Upper lobe of left lung (tissue), 6 donors: ENCODE data around the gene KIF22. TPM values are rescaled to one million over a fixed set of nuclear protein-coding genes. Genes with fewer than 3 reads are reported as not detected.

ENCODE experiments used
- ATAC-seq, 2 donors: fragments of 200-7000 bp; cut with Tn5 transposase; one replicate each; pipeline ENCODE4 v1.9.1; 2022; ENCODE audit warnings: mild to moderate bottlenecking in 2 of 2, moderate library complexity in 2 of 2; ENCODE audit not compliant: low FRiP score in 2 of 2
- DNase-seq, 2 donors: peaks; one replicate each; pipeline ENCODE4 v3.0.0-alpha.2; 2019 to 2020
- H3K27ac ChIP-seq, 4 donors: fragments of 200-600 bp; sonication (generic); one replicate each; pipeline ENCODE4 v1.5.1; 2016 to 2019
- H3K27me3 ChIP-seq, 4 donors: fragments of 200-600 bp; sonication (generic); one replicate each; pipeline ENCODE4 v1.5.1; 2017 to 2019
- H3K36me3 ChIP-seq, 4 donors: fragments of 200-600 bp; sonication (generic); one replicate each; pipeline ENCODE4 v1.5.1; 2016 to 2019
- H3K4me1 ChIP-seq, 4 donors: fragments of 200-600 bp; sonication (generic); one replicate each; pipeline ENCODE4 v1.5.1; 2018 to 2019
- H3K4me3 ChIP-seq, 4 donors: fragments of 200-600 bp; sonication (generic); one replicate each; pipeline ENCODE4 v1.5.1; 2017 to 2019; ENCODE audit warnings: mild to moderate bottlenecking in 2 of 4, moderate library complexity in 1 of 4
- H3K9me3 ChIP-seq, 4 donors: fragments of 200-600 bp; sonication (generic); one replicate each; pipeline ENCODE4 v1.5.1; 2018 to 2019
- EP300 ChIP-seq, 4 donors: sonication (generic); formaldehyde crosslinking; IDR thresholded peaks; one replicate each; pipeline ENCODE4 v1.5.1; 2017; ENCODE audit warnings: antibody characterized with exemption in 4 of 4, control low read depth in 2 of 4
- POLR2A ChIP-seq, 4 donors: fragments of 450-650 bp; IDR thresholded peaks; one replicate each; pipeline ENCODE4 v1.5.1; 2016 to 2017; ENCODE audit warnings: antibody characterized with exemption in 4 of 4, mild to moderate bottlenecking in 2 of 4
- POLR2AphosphoS5 ChIP-seq, 2 donors: sonication (generic); formaldehyde crosslinking; IDR thresholded peaks; one replicate each; pipeline ENCODE4 v1.5.1; 2017; ENCODE audit warnings: antibody characterized with exemption in 2 of 2
- WGBS, 2 donors: methylation state at CpG; one replicate each; pipeline ENCODE4 v1.1.5; 2017 to 2018; 5-methylcytosine and 5-hydroxymethylcytosine counted together
- total RNA-seq, 6 donors: library from RNA; depleted of rRNA in 4 of 6; stranded (reverse); fragments of >200 nt in 4 of 6; gene quantifications; one replicate each; pipeline versions ENCODE4 v1.1.0 to v1.2.1, GENCODE V29; 2016 to 2021
- TF ChIP-seq, protein P1 (sequence below), 6 experiments: fragments of 450-650 bp in 4 of 6; fragments of 200-600 bp in 2 of 6; sonication (generic) in 2 of 6; IDR thresholded peaks; one replicate each; pipeline ENCODE4 v1.5.1; 2016 to 2019; ENCODE audit warnings: antibody characterized with exemption in 6 of 6
- donor health status: DM: no; HTN: no; CAD: no; lungs with moderate emphysema.
- donor health status: DM: no; HTN: yes; CAD: no; lungs with severe emphysema.

The KIF22 gene
- total RNA-seq, 6 donors from 2014 or later, result 9.1 to 43.5 (median 26.6) TPM

DNA sequence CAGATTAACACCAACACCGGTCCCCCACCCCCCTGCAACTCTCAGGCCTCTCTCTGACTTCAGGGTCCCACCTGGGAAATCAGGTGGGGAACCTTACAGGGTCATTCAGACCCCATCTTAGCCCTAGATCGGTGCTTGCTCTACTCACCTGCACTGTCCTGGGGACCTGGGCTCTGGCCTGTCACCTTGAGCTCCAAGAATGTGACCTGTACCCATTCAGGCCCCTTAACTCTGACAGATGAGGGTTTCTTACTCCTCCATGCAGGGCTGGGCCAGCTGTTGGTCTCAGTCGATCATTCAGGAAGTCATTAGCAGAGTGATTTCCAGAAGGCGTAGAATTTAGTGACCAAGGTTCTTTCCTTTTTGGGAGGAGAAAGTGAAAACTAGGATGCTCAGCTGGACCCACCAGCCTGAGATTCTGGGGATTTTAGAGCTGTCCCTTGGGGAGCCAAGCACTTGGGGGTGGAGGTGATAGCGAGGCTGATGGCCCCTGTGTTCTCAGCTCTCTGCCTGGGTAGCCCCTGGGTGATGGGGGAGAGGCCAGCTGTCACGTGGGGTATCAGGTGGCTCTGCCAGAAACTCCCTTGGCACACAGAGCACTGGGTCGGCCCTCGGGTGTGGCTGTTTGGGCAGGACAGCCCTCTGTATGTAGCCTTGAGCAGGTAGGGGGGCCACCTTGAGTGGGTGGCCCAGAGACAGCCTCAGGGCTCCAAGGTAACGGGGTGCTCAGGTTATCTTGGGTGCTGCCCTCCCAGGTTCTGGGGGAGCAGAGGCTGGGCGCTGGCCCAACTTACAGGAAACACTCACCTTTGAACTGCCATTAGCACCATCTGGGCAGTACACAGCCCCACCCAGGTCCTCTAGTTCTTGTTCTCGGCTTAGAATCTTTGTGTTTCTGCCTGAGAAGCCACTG lies 30.4 kb downstream of the KIF22 start:
- Histone ChIP-seq H3K36me3 (peaks cover 0 to 19% (median 5%) of the 10 kb centered on the region in 4 donors), H3K9me3 (no peaks in the 10 kb centered on the region), H3K27me3 (no peaks in the 10 kb centered on the region), H3K4me1 (peaks cover 73 to 87% (median 79%) of the 10 kb centered on the region in 4 donors), H3K27ac (peak overlapping the region; percentile 91 to 93 (median 92)), H3K4me3 (peak overlapping the region; percentile 41 to 82 (median 73))
- WGBS, 2 donors, result 18 to 25% methylated on average over 8 to 11 of the region's 11 CpGs
- TF ChIP-seq, protein P1, sequence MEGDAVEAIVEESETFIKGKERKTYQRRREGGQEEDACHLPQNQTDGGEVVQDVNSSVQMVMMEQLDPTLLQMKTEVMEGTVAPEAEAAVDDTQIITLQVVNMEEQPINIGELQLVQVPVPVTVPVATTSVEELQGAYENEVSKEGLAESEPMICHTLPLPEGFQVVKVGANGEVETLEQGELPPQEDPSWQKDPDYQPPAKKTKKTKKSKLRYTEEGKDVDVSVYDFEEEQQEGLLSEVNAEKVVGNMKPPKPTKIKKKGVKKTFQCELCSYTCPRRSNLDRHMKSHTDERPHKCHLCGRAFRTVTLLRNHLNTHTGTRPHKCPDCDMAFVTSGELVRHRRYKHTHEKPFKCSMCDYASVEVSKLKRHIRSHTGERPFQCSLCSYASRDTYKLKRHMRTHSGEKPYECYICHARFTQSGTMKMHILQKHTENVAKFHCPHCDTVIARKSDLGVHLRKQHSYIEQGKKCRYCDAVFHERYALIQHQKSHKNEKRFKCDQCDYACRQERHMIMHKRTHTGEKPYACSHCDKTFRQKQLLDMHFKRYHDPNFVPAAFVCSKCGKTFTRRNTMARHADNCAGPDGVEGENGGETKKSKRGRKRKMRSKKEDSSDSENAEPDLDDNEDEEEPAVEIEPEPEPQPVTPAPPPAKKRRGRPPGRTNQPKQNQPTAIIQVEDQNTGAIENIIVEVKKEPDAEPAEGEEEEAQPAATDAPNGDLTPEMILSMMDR (IDR thresholded peaks at IDR 0.05), result no peak
- peak; percentile 48 to 87 for TF ChIP-seq POLR2AphosphoS5 (IDR thresholded peaks at IDR 0.05)
- TF ChIP-seq POLR2A (IDR thresholded peaks at IDR 0.05), result peak in 3 of 4 donors; percentile 48 to 76 (median 60)
- TF ChIP-seq EP300 (IDR thresholded peaks at IDR 0.05), result no peak
- peak; percentile 37 to 76 for ATAC-seq
- DNase-seq, result peak; percentile 47 to 92

DNA sequence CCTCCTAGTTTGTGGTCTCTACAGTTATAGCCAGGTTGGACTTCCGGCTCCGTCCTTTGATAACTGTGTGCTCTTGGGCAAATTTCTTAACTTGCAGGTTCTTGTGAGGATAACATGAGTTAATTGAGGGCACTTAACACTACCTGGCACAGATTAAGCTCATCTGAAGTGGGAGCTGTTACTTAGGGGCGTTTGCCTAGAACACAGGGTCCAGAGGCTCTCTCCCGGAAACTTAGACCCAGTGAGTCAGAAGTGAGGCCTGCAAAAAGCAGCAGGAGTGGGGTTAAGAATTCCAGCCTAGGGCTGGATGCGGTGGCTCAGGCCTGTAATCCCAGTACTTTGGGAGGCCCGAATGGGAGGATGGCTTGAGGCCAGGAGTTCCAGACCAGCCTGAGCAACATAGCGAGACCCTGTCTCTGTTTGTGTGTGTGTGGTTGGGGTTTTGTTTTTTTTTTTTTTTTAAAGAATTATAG lies 31.1 kb downstream of the KIF22 start:
- DNase-seq, result peak in 1 of 2 donors; percentile 83

DNA sequence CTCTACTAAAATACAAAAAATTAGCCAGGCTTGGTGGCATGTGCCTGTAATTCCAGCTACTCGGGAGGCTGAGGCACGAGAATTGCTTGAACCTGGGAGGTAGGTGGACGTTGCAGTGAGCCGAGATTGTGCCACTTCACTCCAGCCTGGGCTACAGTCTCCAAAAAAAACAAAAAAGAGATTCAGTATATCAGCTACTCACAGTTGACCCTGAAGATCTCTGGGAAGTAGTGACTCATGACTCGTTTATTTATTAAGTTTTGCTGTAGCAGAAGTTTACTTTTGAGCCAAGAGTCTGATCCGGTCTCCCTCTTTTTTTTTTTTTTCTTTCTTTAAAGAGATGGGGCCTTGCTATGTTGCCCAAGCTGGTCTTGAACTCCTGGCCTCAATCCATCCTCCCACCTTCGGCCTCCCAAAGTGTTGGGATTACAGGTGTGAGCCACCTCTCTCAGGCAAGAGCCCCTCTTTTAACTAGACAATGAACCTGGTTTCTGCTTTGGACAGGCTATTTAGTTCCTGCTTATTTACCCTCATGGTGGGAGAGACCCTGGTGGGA lies 34.1 kb downstream of the KIF22 start:
- TF ChIP-seq EP300 (IDR thresholded peaks at IDR 0.05) (peak in 1 of 4 donors; percentile 51), POLR2A (IDR thresholded peaks at IDR 0.05) (no peak), POLR2AphosphoS5 (IDR thresholded peaks at IDR 0.05) (no peak)
- TF ChIP-seq, protein P1 (IDR thresholded peaks at IDR 0.05), result no peak
- Histone ChIP-seq H3K4me1 (peaks cover 60 to 93% (median 82%) of the 10 kb centered on the region in 4 donors), H3K27me3 (no peaks in the 10 kb centered on the region), H3K9me3 (no peaks in the 10 kb centered on the region), H3K4me3 (peak overlapping the region in 1 of 4 donors; percentile 10), H3K36me3 (peaks cover 0 to 6% (median under 1%) of the 10 kb centered on the region in 4 donors), H3K27ac (peak overlapping the region; percentile 60 to 93 (median 88))
- DNase-seq (no peak), ATAC-seq (peak in 1 of 2 donors; percentile 58)
- WGBS, 2 donors, result 29 to 39% methylated on average over 5 to 7 of the region's 7 CpGs

More for the DNA sequence above, 31.1 kb downstream of the KIF22 start:
- TF ChIP-seq, protein P1 (IDR thresholded peaks at IDR 0.05), result no peak
- TF ChIP-seq POLR2A (IDR thresholded peaks at IDR 0.05) (no peak), POLR2AphosphoS5 (IDR thresholded peaks at IDR 0.05) (peak in 1 of 2 donors; percentile 41), EP300 (IDR thresholded peaks at IDR 0.05) (peak in 1 of 4 donors; percentile 55)
- peak overlapping the region; percentile 41 to 82 (median 73) for H3K4me3 ChIP-seq
- 50 to 57% methylated on average over 6 to 7 of the region's 7 CpGs for WGBS, 2 donors
- H3K9me3 ChIP-seq, result no peaks in the 10 kb centered on the region
- peak; percentile 61 to 74 for ATAC-seq
- H3K4me1 ChIP-seq, result peaks cover 77 to 93% (median 84%) of the 10 kb centered on the region in 4 donors
- peak overlapping the region; percentile 91 to 93 (median 92) for H3K27ac ChIP-seq
- H3K27me3 ChIP-seq, result no peaks in the 10 kb centered on the region
- peaks cover 0 to 19% (median 5%) of the 10 kb centered on the region in 4 donors for H3K36me3 ChIP-seq

DNA sequence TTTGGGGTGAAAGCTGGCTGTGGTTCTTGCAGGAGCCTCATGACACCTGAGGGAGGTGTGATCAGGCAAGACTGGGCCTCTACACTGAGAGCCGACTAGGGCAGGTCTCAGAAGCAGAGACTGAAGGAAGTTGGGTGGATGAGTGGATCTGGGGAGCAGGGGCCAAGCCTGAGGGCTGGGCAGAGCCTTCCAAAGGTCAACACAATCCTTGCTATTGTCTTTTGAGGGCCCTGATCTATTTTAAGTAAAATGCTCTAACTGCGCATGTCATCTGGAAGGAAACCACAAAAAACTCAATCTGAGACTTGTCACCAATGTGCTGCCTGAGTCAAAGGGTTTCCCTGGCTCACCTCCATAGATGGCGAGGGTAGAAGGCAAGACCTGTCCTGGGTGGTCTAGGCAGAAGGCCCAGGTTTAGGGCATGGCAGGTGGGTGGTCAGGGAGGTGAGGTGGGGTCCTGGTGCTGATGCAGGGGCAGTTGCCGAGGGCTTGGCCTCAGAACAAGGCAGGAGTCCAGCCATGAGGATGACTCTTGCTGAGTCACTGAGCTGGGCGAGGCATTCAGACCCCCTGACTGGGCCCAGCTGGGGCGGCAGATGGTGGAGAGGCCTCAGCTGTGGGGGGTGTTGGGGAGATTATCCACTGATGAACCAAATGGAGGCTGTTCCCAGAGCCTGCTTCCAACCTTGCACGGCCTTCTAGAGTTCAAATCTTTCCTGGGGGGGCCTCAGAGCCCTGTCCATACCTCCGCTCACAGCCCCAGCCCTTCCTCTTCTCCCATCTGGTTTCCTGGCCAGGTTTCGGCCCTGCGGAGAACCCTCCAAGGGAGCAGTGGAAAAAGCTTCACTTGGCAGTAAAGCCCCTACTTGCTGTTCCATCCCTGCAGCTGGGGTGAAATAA lies 34.8 kb downstream of the KIF22 start:
- H3K27ac ChIP-seq, result peak overlapping the region; percentile 60 to 93 (median 88)
- H3K27me3 ChIP-seq, result no peaks in the 10 kb centered on the region
- H3K9me3 ChIP-seq, result no peaks in the 10 kb centered on the region
- TF ChIP-seq EP300 (IDR thresholded peaks at IDR 0.05) (no peak), POLR2AphosphoS5 (IDR thresholded peaks at IDR 0.05) (peak in 1 of 2 donors; percentile 18)
- TF ChIP-seq, protein P1 (IDR thresholded peaks at IDR 0.05), result no peak
- ATAC-seq (peak in 1 of 2 donors; percentile 83), DNase-seq (no peak)
- 61 to 65% methylated on average over 6 to 10 of the region's 10 CpGs for WGBS, 2 donors
- H3K4me3 ChIP-seq, result peak overlapping the region in 2 of 4 donors; percentile 4 to 10
- peaks cover 54 to 94% (median 81%) of the 10 kb centered on the region in 4 donors for H3K4me1 ChIP-seq
- peaks cover 0 to 13% (median 2%) of the 10 kb centered on the region in 4 donors for H3K36me3 ChIP-seq
